Gastroesophageal sphincter (tissue), 3 donors: Measurements from ENCODE around the gene GPR160.

Experiments
- EP300 ChIP-seq: sonication (generic); formaldehyde crosslinking; IDR thresholded peaks from one replicate; pipeline ENCODE4 v1.6.1; 2017; ENCODE audit warnings: antibody characterized with exemption, mild to moderate bottlenecking
- POLR2A ChIP-seq, 2 donors: fragments of 450-650 bp; IDR thresholded peaks; one replicate each; pipeline ENCODE4 v1.6.1; 2017; ENCODE audit warnings: antibody characterized with exemption in 2 of 2, mild to moderate bottlenecking in 2 of 2, moderate library complexity in 1 of 2
- POLR2AphosphoS5 ChIP-seq: sonication (generic); formaldehyde crosslinking; IDR thresholded peaks from one replicate; pipeline ENCODE4 v1.6.1; 2017; ENCODE audit warnings: antibody characterized with exemption
- TF ChIP-seq, protein P1 (sequence below), 4 experiments: fragments of 200-600 bp in 2 of 4; fragments of 450-650 bp in 2 of 4; sonication (generic) in 1 of 4; IDR thresholded peaks; one replicate each; pipeline ENCODE4 v1.5.1; 2017 to 2019; ENCODE audit warnings: antibody characterized with exemption in 4 of 4, mild to moderate bottlenecking in 2 of 4, moderate library complexity in 2 of 4

DNA sequence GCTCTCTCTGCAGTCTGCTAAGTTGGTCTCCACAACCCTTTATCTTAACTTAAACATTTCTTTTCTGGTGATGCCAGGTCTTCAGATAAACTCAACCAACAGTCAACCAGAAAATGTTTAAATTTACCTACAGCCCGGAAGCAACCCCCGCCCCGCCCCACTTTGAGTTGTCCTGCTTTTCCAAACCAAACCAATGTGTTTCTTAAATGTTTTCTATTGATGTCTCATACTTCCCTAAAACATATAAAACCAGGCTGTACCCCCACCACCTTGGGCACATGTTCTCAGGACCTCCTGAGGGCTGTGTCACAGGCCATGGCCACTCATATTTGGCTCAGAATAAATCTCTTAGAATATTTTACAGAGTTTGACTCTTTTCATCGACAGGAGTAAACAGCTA is 13.2 kb upstream of the GPR160 start:
- TF ChIP-seq, protein P1, sequence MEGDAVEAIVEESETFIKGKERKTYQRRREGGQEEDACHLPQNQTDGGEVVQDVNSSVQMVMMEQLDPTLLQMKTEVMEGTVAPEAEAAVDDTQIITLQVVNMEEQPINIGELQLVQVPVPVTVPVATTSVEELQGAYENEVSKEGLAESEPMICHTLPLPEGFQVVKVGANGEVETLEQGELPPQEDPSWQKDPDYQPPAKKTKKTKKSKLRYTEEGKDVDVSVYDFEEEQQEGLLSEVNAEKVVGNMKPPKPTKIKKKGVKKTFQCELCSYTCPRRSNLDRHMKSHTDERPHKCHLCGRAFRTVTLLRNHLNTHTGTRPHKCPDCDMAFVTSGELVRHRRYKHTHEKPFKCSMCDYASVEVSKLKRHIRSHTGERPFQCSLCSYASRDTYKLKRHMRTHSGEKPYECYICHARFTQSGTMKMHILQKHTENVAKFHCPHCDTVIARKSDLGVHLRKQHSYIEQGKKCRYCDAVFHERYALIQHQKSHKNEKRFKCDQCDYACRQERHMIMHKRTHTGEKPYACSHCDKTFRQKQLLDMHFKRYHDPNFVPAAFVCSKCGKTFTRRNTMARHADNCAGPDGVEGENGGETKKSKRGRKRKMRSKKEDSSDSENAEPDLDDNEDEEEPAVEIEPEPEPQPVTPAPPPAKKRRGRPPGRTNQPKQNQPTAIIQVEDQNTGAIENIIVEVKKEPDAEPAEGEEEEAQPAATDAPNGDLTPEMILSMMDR (IDR thresholded peaks at IDR 0.05), result no peak
- no peak for TF ChIP-seq POLR2A (IDR thresholded peaks at IDR 0.05)
- TF ChIP-seq EP300, result no peak
- no peak for TF ChIP-seq POLR2AphosphoS5
